Measurements from ENCODE around the gene RAD23B. TPM values are rescaled to one million over a fixed set of nuclear protein-coding genes. Genes with fewer than 3 reads are reported as not detected.

RAD23B gene
- total RNA-seq, 1 donor, result 157 TPM

GRCh38 chr9:107273634-107274033 lies 9.4 kb upstream of the RAD23B start:
- Histone ChIP-seq H3K27me3 (ENCODE audit: insufficient read depth, low read length) (no peaks in the 10 kb centered on the region), H3K9me3 (ENCODE audit: low read depth, low read length) (no peaks in the 10 kb centered on the region), H3K27ac (ENCODE audit: low read depth, low read length) (no peak overlapping the region), H3K79me2 (ENCODE audit: insufficient read depth, low read length) (no peaks in the 10 kb centered on the region), H3K36me3 (ENCODE audit: insufficient read depth, low read length) (no peaks in the 10 kb centered on the region), H4K20me1 (ENCODE audit: insufficient read depth, low read length) (no peaks in the 10 kb centered on the region), H2AFZ (ENCODE audit: low read length) (peak overlapping the region; percentile 40), H3K4me1 (ENCODE audit: insufficient read depth, low read length) (peaks cover 51% of the 10 kb centered on the region), H3K4me2 (ENCODE audit: insufficient read depth, low read length) (no peak overlapping the region), H3K4me3 (ENCODE audit: insufficient read depth, low read length) (no peak overlapping the region)
- TF ChIP-seq CTCF (IDR thresholded peaks at IDR 0.05; ENCODE audit: extremely low read depth, low read depth, low read length), result no peak
- no peak for DNase-seq (ENCODE audit: insufficient read length, low spot score, missing footprints)

GRCh38 chr9:107274096-107274495 lies 9.0 kb upstream of the RAD23B start:
- Histone ChIP-seq H2AFZ (ENCODE audit: low read length) (peak overlapping the region; percentile 40), H3K4me3 (ENCODE audit: insufficient read depth, low read length) (no peak overlapping the region), H3K4me1 (ENCODE audit: insufficient read depth, low read length) (peaks cover 51% of the 10 kb centered on the region), H3K79me2 (ENCODE audit: insufficient read depth, low read length) (no peaks in the 10 kb centered on the region), H4K20me1 (ENCODE audit: insufficient read depth, low read length) (no peaks in the 10 kb centered on the region), H3K36me3 (ENCODE audit: insufficient read depth, low read length) (no peaks in the 10 kb centered on the region), H3K27me3 (ENCODE audit: insufficient read depth, low read length) (no peaks in the 10 kb centered on the region), H3K27ac (ENCODE audit: low read depth, low read length) (peak overlapping the region; percentile 51), H3K9me3 (ENCODE audit: low read depth, low read length) (no peaks in the 10 kb centered on the region), H3K4me2 (ENCODE audit: insufficient read depth, low read length) (no peak overlapping the region)
- peak; percentile 21 for TF ChIP-seq CTCF (IDR thresholded peaks at IDR 0.05; ENCODE audit: extremely low read depth, low read depth, low read length)
- DNase-seq (ENCODE audit: insufficient read length, low spot score, missing footprints), result no peak

- no peak overlapping the region for H2AFZ ChIP-seq (ENCODE audit: low read length)
These were observed 8.1 kb upstream of the RAD23B start for GRCh38 chr9:107274953-107275422.

GRCh38 chr9:107275530-107275929 lies 7.5 kb upstream of the RAD23B start:
- Histone ChIP-seq H3K9me3 (ENCODE audit: low read depth, low read length) (no peaks in the 10 kb centered on the region), H3K27ac (ENCODE audit: low read depth, low read length) (peak overlapping the region; percentile 70), H4K20me1 (ENCODE audit: insufficient read depth, low read length) (no peaks in the 10 kb centered on the region), H3K4me2 (ENCODE audit: insufficient read depth, low read length) (peak overlapping the region; percentile 59), H2AFZ (ENCODE audit: low read length) (no peak overlapping the region), H3K4me3 (ENCODE audit: insufficient read depth, low read length) (no peak overlapping the region), H3K27me3 (ENCODE audit: insufficient read depth, low read length) (no peaks in the 10 kb centered on the region), H3K36me3 (ENCODE audit: insufficient read depth, low read length) (no peaks in the 10 kb centered on the region), H3K4me1 (ENCODE audit: insufficient read depth, low read length) (peaks cover 39% of the 10 kb centered on the region), H3K79me2 (ENCODE audit: insufficient read depth, low read length) (no peaks in the 10 kb centered on the region)
- no peak for DNase-seq (ENCODE audit: insufficient read length, low spot score, missing footprints)
- TF ChIP-seq CTCF (IDR thresholded peaks at IDR 0.05; ENCODE audit: extremely low read depth, low read depth, low read length), result no peak

More at GRCh38 chr9:107274953-107275422, 8.1 kb upstream of the RAD23B start:
- peak overlapping the region; percentile 70 for H3K27ac ChIP-seq (ENCODE audit: low read depth, low read length)
- no peak for TF ChIP-seq CTCF (IDR thresholded peaks at IDR 0.05; ENCODE audit: extremely low read depth, low read depth, low read length)
- no peaks in the 10 kb centered on the region for H3K27me3 ChIP-seq (ENCODE audit: insufficient read depth, low read length)
- H3K9me3 ChIP-seq (ENCODE audit: low read depth, low read length), result no peaks in the 10 kb centered on the region
- no peaks in the 10 kb centered on the region for H3K36me3 ChIP-seq (ENCODE audit: insufficient read depth, low read length)
- peaks cover 42% of the 10 kb centered on the region for H3K4me1 ChIP-seq (ENCODE audit: insufficient read depth, low read length)
- peak overlapping the region; percentile 59 for H3K4me2 ChIP-seq (ENCODE audit: insufficient read depth, low read length)
- no peak overlapping the region for H3K4me3 ChIP-seq (ENCODE audit: insufficient read depth, low read length)
- no peaks in the 10 kb centered on the region for H4K20me1 ChIP-seq (ENCODE audit: insufficient read depth, low read length)
- no peak for DNase-seq (ENCODE audit: insufficient read length, low spot score, missing footprints)
- no peaks in the 10 kb centered on the region for H3K79me2 ChIP-seq (ENCODE audit: insufficient read depth, low read length)

Data from osteoblast (primary cell).